Nephron progenitor cell (in vitro differentiated cells): ENCODE measurements around the gene ABCC4.
"Not testable (repeated sequence)": the region's sequence is repeated elsewhere in the genome, so short reads cannot be mapped to it uniquely, and the experiment has no call there.

Experiments used
- DNase-seq: peaks from one replicate; pipeline ENCODE4 v3.0.0; 2021
- H3K27ac Mint-ChIP-seq: 2 replicates; pipeline ENCODE4 v1.8.0; 2021; ENCODE audit warnings: mild to moderate bottlenecking, moderate library complexity, mixed read lengths
- H3K27me3 Mint-ChIP-seq: 2 replicates; pipeline ENCODE4 v1.8.0; 2021; ENCODE audit warnings: mild to moderate bottlenecking, low read depth, mixed read lengths; ENCODE audit not compliant: poor library complexity
- H3K36me3 Mint-ChIP-seq: 2 replicates; pipeline ENCODE4 v1.8.0; 2021; ENCODE audit warnings: low read depth, mixed read lengths
- H3K4me1 Mint-ChIP-seq: 2 replicates; pipeline ENCODE4 v1.8.0; 2021; ENCODE audit warnings: mixed read lengths
- H3K4me3 Mint-ChIP-seq: 2 replicates; pipeline ENCODE4 v1.8.0; 2021; ENCODE audit warnings: mild to moderate bottlenecking, moderate library complexity, mixed read lengths
- H3K9me3 Mint-ChIP-seq: 2 replicates; pipeline ENCODE4 v1.8.0; 2021; ENCODE audit warnings: mild to moderate bottlenecking, moderate library complexity, mixed read lengths
- TF ChIP-seq, protein P1 (sequence below): fragments of 200-600 bp; sonication (generic); IDR thresholded peaks from 2 replicates; pipeline ENCODE4 v1.5.0; 2021; ENCODE audit warnings: antibody characterized with exemption

The ABCC4 gene

GRCh38 chr13:95199896-95200295 is 101.4 kb downstream of the ABCC4 start:
- Mint-ChIP-seq H3K4me3 (no peak overlapping the region), H3K27me3 (peaks cover 8% of the 10 kb centered on the region), H3K27ac (no peak overlapping the region), H3K9me3 (peaks cover 19% of the 10 kb centered on the region), H3K36me3 (peaks cover 49% of the 10 kb centered on the region), H3K4me1 (peaks cover 15% of the 10 kb centered on the region)
- DNase-seq: no peak
- TF ChIP-seq, protein P1, sequence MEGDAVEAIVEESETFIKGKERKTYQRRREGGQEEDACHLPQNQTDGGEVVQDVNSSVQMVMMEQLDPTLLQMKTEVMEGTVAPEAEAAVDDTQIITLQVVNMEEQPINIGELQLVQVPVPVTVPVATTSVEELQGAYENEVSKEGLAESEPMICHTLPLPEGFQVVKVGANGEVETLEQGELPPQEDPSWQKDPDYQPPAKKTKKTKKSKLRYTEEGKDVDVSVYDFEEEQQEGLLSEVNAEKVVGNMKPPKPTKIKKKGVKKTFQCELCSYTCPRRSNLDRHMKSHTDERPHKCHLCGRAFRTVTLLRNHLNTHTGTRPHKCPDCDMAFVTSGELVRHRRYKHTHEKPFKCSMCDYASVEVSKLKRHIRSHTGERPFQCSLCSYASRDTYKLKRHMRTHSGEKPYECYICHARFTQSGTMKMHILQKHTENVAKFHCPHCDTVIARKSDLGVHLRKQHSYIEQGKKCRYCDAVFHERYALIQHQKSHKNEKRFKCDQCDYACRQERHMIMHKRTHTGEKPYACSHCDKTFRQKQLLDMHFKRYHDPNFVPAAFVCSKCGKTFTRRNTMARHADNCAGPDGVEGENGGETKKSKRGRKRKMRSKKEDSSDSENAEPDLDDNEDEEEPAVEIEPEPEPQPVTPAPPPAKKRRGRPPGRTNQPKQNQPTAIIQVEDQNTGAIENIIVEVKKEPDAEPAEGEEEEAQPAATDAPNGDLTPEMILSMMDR: no peak

- H3K9me3 Mint-ChIP-seq: peaks cover 19% of the 10 kb centered on the region
- H3K27ac Mint-ChIP-seq, H3K4me3 Mint-ChIP-seq, DNase-seq, H3K27me3 Mint-ChIP-seq: not testable (repeated sequence)
- H3K36me3 Mint-ChIP-seq: peaks cover 39% of the 10 kb centered on the region
- H3K4me1 Mint-ChIP-seq: peaks cover 26% of the 10 kb centered on the region
Measured at GRCh38 chr13:95198606-95199005, 102.6 kb downstream of the ABCC4 start.

DNA sequence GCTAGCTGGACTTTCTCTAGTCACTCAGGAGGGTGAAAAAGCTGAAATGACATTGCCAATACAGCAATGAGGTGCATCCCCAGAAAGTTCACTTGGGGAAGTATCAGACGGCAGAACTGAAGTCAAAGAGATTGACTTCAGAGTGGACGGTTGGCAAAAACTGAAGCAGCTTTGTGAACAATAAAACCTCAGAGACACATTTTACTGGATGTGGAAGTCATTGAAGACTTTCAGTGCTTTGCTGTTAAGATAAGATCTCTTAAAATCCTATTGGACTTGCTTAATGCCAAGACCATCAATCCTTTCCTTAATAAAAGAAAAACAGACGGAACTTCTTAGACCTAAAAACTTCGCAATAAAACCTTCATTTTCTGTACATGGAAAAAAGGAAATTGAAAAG is 103.7 kb downstream of the ABCC4 start:
- H3K4me3 Mint-ChIP-seq: no peak overlapping the region
- TF ChIP-seq, protein P1: no peak
- no peak for DNase-seq
- H3K27ac Mint-ChIP-seq: no peak overlapping the region
- H3K4me1 Mint-ChIP-seq: peaks cover 32% of the 10 kb centered on the region
- H3K36me3 Mint-ChIP-seq: peaks cover 39% of the 10 kb centered on the region
- H3K9me3 Mint-ChIP-seq: peaks cover 19% of the 10 kb centered on the region
- peaks cover 8% of the 10 kb centered on the region for H3K27me3 Mint-ChIP-seq

- peaks cover 3% of the 10 kb centered on the region for H3K27me3 Mint-ChIP-seq
- TF ChIP-seq, protein P1: no peak
- DNase-seq: no peak
- peaks cover 26% of the 10 kb centered on the region for H3K36me3 Mint-ChIP-seq
- H3K9me3 Mint-ChIP-seq: peaks cover 19% of the 10 kb centered on the region
- H3K4me1 Mint-ChIP-seq: peaks cover 35% of the 10 kb centered on the region
- no peak overlapping the region for H3K4me3 Mint-ChIP-seq
- H3K27ac Mint-ChIP-seq: no peak overlapping the region
Measured at GRCh38 chr13:95195146-95195545, 106.1 kb downstream of the ABCC4 start.

DNA sequence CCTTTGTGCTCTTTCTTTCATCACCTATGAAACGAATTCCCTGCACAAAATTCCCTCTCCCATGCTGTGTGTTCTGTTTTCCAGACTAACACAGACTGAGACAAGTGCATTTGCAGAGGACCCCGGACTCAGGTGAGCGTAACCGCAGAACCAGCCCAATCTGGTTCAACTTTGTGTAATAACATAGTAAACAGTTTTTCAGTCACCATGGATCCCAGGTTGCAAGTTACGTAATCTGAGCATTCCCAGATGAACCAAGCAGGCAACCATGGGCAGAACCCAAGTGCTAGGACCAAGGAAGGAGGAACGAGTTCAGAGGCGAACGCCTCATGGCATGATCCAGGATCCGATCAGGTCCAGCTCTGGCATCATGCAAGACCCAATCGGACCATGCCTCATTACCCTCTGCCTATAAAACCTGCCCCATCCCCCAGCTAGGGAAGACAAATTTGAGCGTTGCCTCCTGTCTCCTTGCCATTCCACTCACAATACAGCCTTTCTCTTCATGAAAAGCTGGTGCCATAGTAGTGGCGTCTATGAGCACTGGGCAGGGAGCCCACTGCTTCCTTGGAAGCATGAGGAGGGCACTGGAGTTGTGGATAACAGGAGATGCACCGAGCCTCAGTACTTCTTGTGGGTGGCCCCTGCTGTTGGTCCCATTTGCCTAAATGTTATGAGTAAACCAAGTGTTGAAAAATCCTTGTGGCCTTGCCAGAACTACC is 107.6 kb downstream of the ABCC4 start:
- Mint-ChIP-seq H3K9me3 (peaks cover 11% of the 10 kb centered on the region), H3K27ac (no peak overlapping the region), H3K27me3 (no peaks in the 10 kb centered on the region), H3K36me3 (peaks cover 12% of the 10 kb centered on the region), H3K4me1 (peaks cover 33% of the 10 kb centered on the region), H3K4me3 (no peak overlapping the region)
- TF ChIP-seq, protein P1: no peak
- no peak for DNase-seq

- TF ChIP-seq, protein P1: no peak
- peaks cover 5% of the 10 kb centered on the region for H3K9me3 Mint-ChIP-seq
- H3K27ac Mint-ChIP-seq: no peak overlapping the region
- peaks cover 11% of the 10 kb centered on the region for H3K36me3 Mint-ChIP-seq
- no peaks in the 10 kb centered on the region for H3K27me3 Mint-ChIP-seq
- no peak for DNase-seq
- H3K4me3 Mint-ChIP-seq: no peak overlapping the region
- peaks cover 33% of the 10 kb centered on the region for H3K4me1 Mint-ChIP-seq
Measured at GRCh38 chr13:95192998-95193397, 108.3 kb downstream of the ABCC4 start.

DNA sequence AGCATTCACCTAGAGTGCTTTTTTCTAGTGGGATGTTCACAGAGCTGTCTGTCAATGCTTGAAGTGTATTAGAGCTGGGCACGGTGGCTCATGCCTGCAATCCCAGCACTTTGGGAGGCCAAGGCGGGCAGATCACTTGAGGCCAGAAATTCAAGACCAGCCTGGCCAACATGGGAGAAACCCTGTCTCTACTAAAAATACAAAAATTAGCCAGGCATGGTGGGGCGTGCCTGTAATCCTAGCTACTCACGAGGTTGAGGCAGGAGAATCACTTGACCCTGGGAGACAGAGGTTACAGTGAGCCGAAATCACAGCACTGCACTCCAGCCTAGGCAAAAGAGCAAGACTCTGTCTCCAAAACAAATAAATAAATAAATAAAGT is 108.7 kb downstream of the ABCC4 start:
- not testable (repeated sequence) for H3K9me3 Mint-ChIP-seq, DNase-seq, H3K27me3 Mint-ChIP-seq
- Mint-ChIP-seq H3K4me1 (peaks cover 33% of the 10 kb centered on the region), H3K27ac (peak overlapping the region; percentile 17), H3K36me3 (peaks cover 11% of the 10 kb centered on the region), H3K4me3 (peak overlapping the region; percentile 42)
